H1 (cell line): ENCODE measurements around the gene ZFP36L2. TPM values are rescaled to one million over a fixed set of nuclear protein-coding genes. Genes with fewer than 3 reads are reported as not detected.

Experiments used
- CTCF ChIA-PET: fragments of 300-600 bp; sonication (Branson Sonifier 250); formaldehyde crosslinking; loops from one replicate; lab custom pipeline; 2021; ENCODE audit not compliant: partially characterized antibody; lab: Charles Lee
- POLR2A ChIA-PET: fragments of 300-600 bp; sonication (Branson Sonifier 250); formaldehyde crosslinking; loops from one replicate; lab custom pipeline; 2021; ENCODE audit warnings: inconsistent platforms; ENCODE audit not compliant: partially characterized antibody; lab: Charles Lee
- DNase-seq, 2 experiments: peaks; one replicate each; pipeline versions ENCODE4 v3.0.0 to v3.0.0-alpha.2; 2010 to 2022; ENCODE audit warnings: low spot score in 2 of 2, low read depth in 1 of 2, mixed read lengths in 1 of 2
- FAIRE-seq: peaks from 2 replicates; lab custom pipeline; 2011; peaks lifted over from hg19 to GRCh38; lab: Jason Lieb, UNC
- H2AFZ ChIP-seq: 2 replicates; pipeline ENCODE4 v1.8.1; 2012; ENCODE audit warnings: low read length, inconsistent platforms
- H2AK5ac ChIP-seq: 2 replicates; pipeline ENCODE4 v1.6.1; 2013; ENCODE audit warnings: low read depth, low read length
- H2BK120ac ChIP-seq: replicated peaks from 2 replicates; pipeline ENCODE3; 2013; ENCODE audit warnings: low read depth, low read length, inconsistent platforms
- H2BK12ac ChIP-seq: 2 replicates; pipeline ENCODE4 v1.6.1; 2013; ENCODE audit warnings: low read depth, low read length
- H2BK15ac ChIP-seq: 2 replicates; pipeline ENCODE4 v1.6.1; 2013; ENCODE audit warnings: low read length
- H2BK20ac ChIP-seq: 2 replicates; pipeline ENCODE4 v1.6.1; 2013; ENCODE audit warnings: low read length
- H2BK5ac ChIP-seq: 2 replicates; pipeline ENCODE4 v1.6.1; 2013; ENCODE audit warnings: low read depth, low read length
- H3K14ac ChIP-seq: 2 replicates; pipeline ENCODE4 v1.6.1; 2013; ENCODE audit warnings: inconsistent platforms; ENCODE audit not compliant: insufficient read length
- H3K18ac ChIP-seq: 2 replicates; pipeline ENCODE4 v1.6.1; 2013; ENCODE audit warnings: low read length; ENCODE audit errors: extremely low read depth
- H3K23ac ChIP-seq: 2 replicates; pipeline ENCODE4 v1.6.1; 2013; ENCODE audit warnings: inconsistent platforms; ENCODE audit not compliant: insufficient read length
- H3K23me2 ChIP-seq: 2 replicates; pipeline ENCODE4 v1.6.1; 2013; ENCODE audit warnings: low read depth, low read length
- H3K27ac ChIP-seq: 2 replicates; pipeline ENCODE4 v1.6.1; 2011; ENCODE audit warnings: low read depth, low read length, inconsistent platforms
- H3K27me3 ChIP-seq, 4 experiments: replicated peaks in 1 of 4; 1 replicate in 1 of 4; 2 replicates in 3 of 4; pipeline versions ENCODE4 v1.6.1 to v1.8.1; 2011 to 2013; ENCODE audit warnings: low read length in 3 of 4, mild to moderate bottlenecking in 3 of 4, inconsistent platforms in 2 of 4, mixed read lengths in 2 of 4, moderate library complexity in 1 of 4; ENCODE audit not compliant: control insufficient read depth in 3 of 4, insufficient read depth in 3 of 4; ENCODE audit errors: extremely low read depth in 1 of 4
- H3K36me3 ChIP-seq, 4 experiments: 2 replicates each; pipeline versions ENCODE4 v1.6.1 to v1.8.1; 2011 to 2013; ENCODE audit warnings: mild to moderate bottlenecking in 4 of 4, low read length in 3 of 4, moderate library complexity in 2 of 4, control low read depth in 1 of 4, inconsistent platforms in 1 of 4; ENCODE audit not compliant: insufficient read depth in 4 of 4, control insufficient read depth in 2 of 4
- H3K4ac ChIP-seq: replicated peaks from 2 replicates; pipeline ENCODE3; 2013; ENCODE audit warnings: low read length, low read depth, mixed read lengths, inconsistent platforms; ENCODE audit not compliant: insufficient read length
- H3K4me1 ChIP-seq, 4 experiments: replicated peaks in 1 of 4; 1 replicate in 1 of 4; 2 replicates in 3 of 4; pipeline versions ENCODE4 v1.6.1 to v1.8.1; 2011 to 2013; ENCODE audit warnings: low read length in 3 of 4, inconsistent platforms in 2 of 4, mixed read lengths in 1 of 4; ENCODE audit not compliant: insufficient read depth in 4 of 4, control insufficient read depth in 3 of 4
- H3K4me2 ChIP-seq, 2 experiments: 2 replicates each; pipeline versions ENCODE4 v1.6.1 to v1.8.1; 2011 to 2013; ENCODE audit warnings: low read depth in 2 of 2, low read length in 2 of 2, control low read depth in 1 of 2, inconsistent platforms in 1 of 2, mild to moderate bottlenecking in 1 of 2; ENCODE audit not compliant: insufficient read depth in 1 of 2
- H3K4me3 ChIP-seq, 4 experiments: fragments of 200-600, 300-600 bp in 1 of 4; sonication (generic), shearing (Covaris generic), sonication (Bioruptor Twin) in 1 of 4; 2 replicates each; pipeline versions ENCODE4 v1.5.1 to v1.8.1; 2011 to 2016; ENCODE audit warnings: low read length in 4 of 4, low read depth in 3 of 4, control low read depth in 2 of 4, inconsistent platforms in 2 of 4, mild to moderate bottlenecking in 2 of 4, mixed read lengths in 1 of 4, moderate library complexity in 1 of 4; ENCODE audit not compliant: insufficient read depth in 2 of 4; ENCODE audit errors: extremely low read depth in 1 of 4
- H3K56ac ChIP-seq: replicated peaks from 2 replicates; pipeline ENCODE3; 2013; ENCODE audit warnings: low read depth, mild to moderate bottlenecking, mixed read lengths, low read length, inconsistent platforms; ENCODE audit not compliant: insufficient read length
- H3K79me1 ChIP-seq: 2 replicates; pipeline ENCODE4 v1.6.1; 2013; ENCODE audit warnings: low read depth, low read length, control low read depth
- H3K79me2 ChIP-seq, 2 experiments: 2 replicates each; pipeline versions ENCODE4 v1.6.1 to v1.8.1; 2012 to 2013; ENCODE audit warnings: low read length in 2 of 2, mild to moderate bottlenecking in 2 of 2, inconsistent platforms in 1 of 2; ENCODE audit not compliant: insufficient read depth in 2 of 2, control insufficient read depth in 1 of 2
- H3K9ac ChIP-seq, 4 experiments: replicated peaks in 1 of 4; 1 replicate in 1 of 4; 2 replicates in 3 of 4; pipeline versions ENCODE4 v1.6.1 to v1.8.1; 2011 to 2013; ENCODE audit warnings: low read depth in 3 of 4, low read length in 3 of 4, control low read depth in 2 of 4, mild to moderate bottlenecking in 2 of 4, moderate library complexity in 2 of 4, inconsistent platforms in 1 of 4; ENCODE audit errors: extremely low read depth in 1 of 4
- H3K9me3 ChIP-seq, 2 experiments: 2 replicates each; pipeline versions ENCODE4 v1.6.1 to v1.8.1; 2012 to 2013; ENCODE audit warnings: mild to moderate bottlenecking in 2 of 2, moderate library complexity in 2 of 2, control low read depth in 1 of 2, inconsistent platforms in 1 of 2, low read depth in 1 of 2, low read length in 1 of 2, mixed read lengths in 1 of 2; ENCODE audit not compliant: insufficient read depth in 2 of 2
- H4K20me1 ChIP-seq, 2 experiments: replicated peaks in 1 of 2; 2 replicates each; pipeline versions ENCODE3 to v1.8.1; 2011 to 2013; ENCODE audit warnings: inconsistent platforms in 2 of 2, low read length in 2 of 2, mild to moderate bottlenecking in 1 of 2; ENCODE audit not compliant: insufficient read depth in 2 of 2, control insufficient read depth in 1 of 2
- H4K5ac ChIP-seq: 2 replicates; pipeline ENCODE4 v1.6.1; 2013; ENCODE audit warnings: low read length, low read depth, mixed read lengths, inconsistent platforms; ENCODE audit not compliant: insufficient read length
- H4K8ac ChIP-seq: 2 replicates; pipeline ENCODE4 v1.8.0; 2013; ENCODE audit warnings: mild to moderate bottlenecking, moderate library complexity, low read length, inconsistent platforms; ENCODE audit not compliant: insufficient read depth; ENCODE audit errors: extremely low read depth
- H4K91ac ChIP-seq: replicated peaks from 2 replicates; pipeline ENCODE3; 2013; ENCODE audit warnings: low read length, mixed read lengths, inconsistent platforms; ENCODE audit not compliant: insufficient read length
- ASH2L ChIP-seq: fragments of 200-600, 300-600 bp; sonication (generic); IDR thresholded peaks from one replicate; pipeline ENCODE4 v1.7.1; 2017; ENCODE audit warnings: low read length
- FOSL1 ChIP-seq: IDR thresholded peaks from 2 replicates; pipeline ENCODE4 v1.6.1; 2011; ENCODE audit warnings: mild to moderate bottlenecking, low read depth, low read length, moderate library complexity; ENCODE audit not compliant: insufficient read depth
- RBBP5 ChIP-seq: IDR thresholded peaks from 2 replicates; pipeline ENCODE4 v1.7.1; 2012; ENCODE audit warnings: low read depth, mild to moderate bottlenecking, inconsistent platforms, low read length, moderate library complexity, borderline replicate concordance
- TAF1 ChIP-seq: IDR thresholded peaks from 2 replicates; pipeline ENCODE4 v1.6.1; 2011; ENCODE audit warnings: mild to moderate bottlenecking, low read depth, low read length
- TEAD4 ChIP-seq: IDR thresholded peaks from 2 replicates; pipeline ENCODE4 v1.6.1; 2012; ENCODE audit warnings: low read depth, low read length, inconsistent platforms, mixed read lengths
- whole genome bisulfite sequencing, 2 experiments: shearing (Covaris generic) in 1 of 2; methylation state at CpG; one replicate each; pipeline versions ENCODE4 v1.1.6 to v1.1.7; 2013 to 2015; ENCODE audit warnings: low lambda C conversion rate in 2 of 2, mixed read lengths in 2 of 2, inconsistent platforms in 1 of 2, low coverage in 1 of 2, missing lambda C conversion rate in 1 of 2; ENCODE audit not compliant: insufficient replicate concordance in 2 of 2, insufficient coverage in 1 of 2, insufficient read length in 1 of 2; ENCODE audit errors: extremely low coverage in 1 of 2, missing lambda C conversion rate in 1 of 2; 5-methylcytosine and 5-hydroxymethylcytosine counted together
- polyA plus RNA-seq, 7 experiments: library from polyadenylated mRNA; depleted of rRNA in 3 of 7; stranded (reverse) in 5 of 7; unstranded in 2 of 7; fragments of >200 nt in 5 of 7; fragments of 200-250 nt in 2 of 7; gene quantifications; 1 replicate in 5 of 7; 2 replicates in 1 of 7; 4 replicates in 1 of 7; pipeline versions ENCODE4 v1.2.1 to v1.2.3, GENCODE V29; 2011 to 2013; ENCODE audit warnings: missing spikeins in 2 of 7, mixed read lengths in 2 of 7
- total RNA-seq: library from RNA; stranded (reverse); fragmentation: NEBNext Ultra II Directional; extraction: Animal tissue kit (Norgen Biotek cat#: 25700); gene quantifications from 2 replicates; pipeline ENCODE4 v1.2.1, GENCODE V29; 2021

ZFP36L2 gene
- total and polyA plus RNA-seq, 2 of the 8 experiments (the other 6 are each of a cell fraction or from before 2014, with no cell fraction given): 13.4 to 102 TPM

DNA sequence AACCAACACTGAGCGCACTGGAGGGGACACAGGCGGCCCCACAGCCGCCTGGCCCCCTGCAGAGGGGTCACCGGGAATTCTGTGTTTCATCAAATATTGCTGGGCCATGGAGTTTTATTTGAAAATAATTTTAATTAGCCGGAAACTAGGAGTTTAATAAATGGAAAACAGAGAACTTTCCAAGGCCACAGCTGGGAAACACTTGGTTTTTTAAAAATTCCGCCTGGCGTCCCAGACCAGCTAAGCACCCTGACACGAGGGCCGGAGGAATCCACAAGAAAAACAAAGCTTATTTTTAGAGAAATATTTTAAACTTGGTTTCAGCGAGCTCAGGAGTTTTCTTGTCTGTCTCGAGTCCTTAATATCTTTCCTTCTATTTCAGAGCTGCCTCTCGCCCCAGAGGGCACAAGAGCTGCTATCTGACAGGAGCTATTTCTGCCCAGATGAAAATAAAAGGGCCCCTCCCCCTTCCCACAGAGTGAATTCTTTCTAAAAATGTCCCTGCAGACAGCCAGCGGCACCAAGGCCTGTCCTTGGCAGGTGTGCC is 8.2 kb downstream of the ZFP36L2 start:
- Histone ChIP-seq H3K4ac (no peak overlapping the region), H3K27me3 (no peaks in the 10 kb centered on the region), H3K9me3 (no peaks in the 10 kb centered on the region), H3K27ac (no peak overlapping the region; the same call in 1 of the 2 replicates), H4K20me1 (peaks cover 4% of the 10 kb centered on the region in 2 experiments), H2AK5ac (no peak overlapping the region), H4K8ac (no peak overlapping the region), H4K5ac (peak overlapping the region; percentile 73), H3K79me1 (no peaks in the 10 kb centered on the region), H3K4me1 (peaks cover 20 to 40% (median 28%) of the 10 kb centered on the region in 4 experiments), H2BK20ac (peak overlapping the region; percentile 52; the same call in 1 of the 2 replicates), H3K4me2 (peak overlapping the region; percentile 78 to 80), H2AFZ (no peak overlapping the region), H3K36me3 (peaks cover 0 to 13% (median 2%) of the 10 kb centered on the region in 4 experiments; a peak in 1 of 8 replicates), H3K56ac (peak overlapping the region; percentile 70), H3K23me2 (peaks cover 8% of the 10 kb centered on the region), H2BK5ac (peak overlapping the region; percentile 100), H2BK15ac (no peak overlapping the region), H3K23ac (no peak overlapping the region), H3K18ac (peak overlapping the region; percentile 99), H3K4me3 (peak overlapping the region in 3 of 4 experiments; percentile 36 to 83 (median 44); a peak in 5 of 8 replicates), H2BK12ac (no peak overlapping the region), H3K14ac (no peak overlapping the region), H3K9ac (no peak overlapping the region), H4K91ac (peak overlapping the region; percentile 100), H2BK120ac (peak overlapping the region; percentile 91), H3K79me2 (peaks cover 0 to 17% of the 10 kb centered on the region in 2 experiments; a peak in 2 of 4 replicates)
- WGBS, 2 experiments: 3% methylated on average over 12 of the region's 13 CpGs; no CpG with 5 or more reads in 1 of the 2 experiments
- ChIA-PET CTCF (interaction anchor here (0.5 to 7.6 kb wide), 15 partner anchors 10 to 289 kb away, joined by 3 to 101 read pairs (median 6); partner anchors contain the start of gene ZFP36L2), POLR2A (interaction anchor here (0.8 to 8.6 kb wide), 11 partner anchors 9 to 244 kb away, joined by 3 to 52 read pairs (median 4); partner anchors contain the start of gene ZFP36L2)
- no peak for DNase-seq
- no peak for FAIRE-seq
- TF ChIP-seq ASH2L (peak; percentile 4), FOSL1 (no peak), RBBP5 (no peak), TEAD4 (no peak), TAF1 (no peak)
